HT-29 (cell line): ENCODE measurements around the gene VKORC1. TPM values are rescaled to one million over a fixed set of nuclear protein-coding genes. Genes with fewer than 3 reads are reported as not detected.
"Not testable (repeated sequence)": the region's sequence is repeated elsewhere in the genome, so short reads cannot be mapped to it uniquely, and the experiment has no call there.

ENCODE experiments used
- DNase-seq: peaks from one replicate; pipeline ENCODE4 v3.0.0-alpha.2; 2015; ENCODE audit warnings: low spot score
- total RNA-seq: library from RNA; depleted of rRNA; stranded (reverse); fragments of >200 nt; shearing (Covaris generic); gene quantifications from 2 replicates; pipeline ENCODE4 v1.2.3, GENCODE V29; 2014; rRNA removed

VKORC1 gene
- total RNA-seq: 72.3 and 74.4 TPM in 2 replicates

DNA sequence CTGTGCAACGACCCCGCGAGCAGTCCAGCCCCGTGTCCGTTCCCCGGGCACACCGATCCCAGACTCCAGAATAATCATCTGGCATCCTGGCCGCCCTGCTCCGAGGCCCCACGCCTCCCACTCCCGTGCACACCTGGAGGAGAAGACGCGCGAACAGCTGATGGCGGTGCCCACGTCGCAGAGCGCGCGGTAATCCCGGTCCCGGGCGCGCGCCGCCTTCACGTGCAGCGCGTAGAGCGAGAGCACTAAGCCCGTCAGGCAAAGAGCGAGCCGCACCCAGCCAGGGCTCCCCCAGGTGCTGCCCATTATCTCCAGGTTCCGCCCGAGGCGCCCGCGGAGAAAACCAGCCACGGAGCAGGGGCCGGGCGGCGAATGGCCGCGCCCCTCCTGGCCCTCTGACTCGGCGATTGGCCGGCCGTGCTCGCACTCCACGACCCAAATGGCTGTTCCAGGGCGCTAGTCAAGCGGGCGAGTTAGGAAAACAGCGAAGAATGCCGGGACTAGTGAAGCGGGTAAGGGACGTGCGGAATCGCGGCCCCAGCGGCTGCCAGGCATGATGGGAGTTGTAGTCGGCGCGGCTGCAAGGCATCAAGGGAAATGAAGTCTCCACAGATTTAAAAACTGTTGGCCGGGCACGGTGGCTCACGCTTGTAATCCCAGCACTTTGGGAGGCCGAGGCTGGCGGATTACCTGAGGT is at the start of gene VKORC1:
VKORC1 (minus strand) TSS at position 374 of the 697 bp plus-strand sequence; CDS start at position 306, 68 bp downstream.
- DNase-seq: peak; percentile 97

DNA sequence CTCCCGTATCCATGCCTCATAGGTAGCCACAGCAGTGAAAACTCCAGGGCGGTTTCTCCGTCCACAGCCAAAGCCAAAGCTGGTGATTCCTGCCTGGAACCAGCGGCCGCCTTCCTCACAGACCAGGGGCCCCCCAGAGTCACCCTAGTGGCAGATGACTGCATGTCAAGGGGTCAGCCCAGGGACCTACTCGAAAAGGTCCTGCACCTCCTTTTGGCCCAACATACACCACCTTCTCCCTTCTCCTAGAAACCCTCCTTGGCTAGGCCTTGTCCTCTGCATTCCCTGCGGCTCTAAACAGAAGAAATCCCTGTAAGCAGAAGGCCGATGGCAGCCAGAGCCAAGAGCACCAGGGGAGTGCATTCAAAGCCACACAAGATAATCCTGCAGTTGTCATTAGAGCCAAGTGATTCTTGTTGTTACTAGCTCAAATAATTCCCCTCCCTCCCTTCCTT is 49.1 kb upstream of the VKORC1 start:
- no peak for DNase-seq

DNA sequence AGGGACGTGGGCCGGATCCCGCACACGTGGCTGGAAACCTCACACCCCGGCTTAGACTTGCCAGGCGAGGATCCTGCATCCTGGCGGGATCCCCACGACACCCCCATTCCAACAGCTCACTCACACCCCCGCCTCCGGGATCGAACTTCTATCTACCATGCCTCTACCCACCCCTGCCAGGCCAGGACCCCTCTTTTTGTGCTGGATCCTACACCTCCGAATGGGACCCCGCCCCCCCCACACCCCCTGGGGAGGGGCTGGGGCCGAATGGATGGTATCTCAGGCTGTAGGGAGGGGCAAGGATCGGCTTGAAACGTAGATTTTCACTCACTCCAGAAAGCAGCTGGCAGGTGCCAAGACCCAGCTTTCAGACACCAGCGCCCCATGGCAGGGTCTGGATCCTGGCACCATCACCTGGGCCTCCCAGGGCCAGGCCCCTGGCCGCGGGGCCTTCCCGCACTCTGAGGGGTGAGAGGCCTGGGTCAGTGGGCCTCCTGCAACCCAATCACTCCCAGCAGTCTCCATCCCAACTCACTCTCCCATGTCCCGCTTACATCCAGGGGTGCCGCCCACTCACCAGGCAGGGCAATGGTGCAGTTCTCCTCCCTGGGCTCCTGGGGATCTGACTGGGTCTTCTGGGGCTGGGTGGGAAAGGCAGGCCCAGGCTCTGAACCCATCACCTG is 48.6 kb upstream of the VKORC1 start:
- DNase-seq: no peak

DNA sequence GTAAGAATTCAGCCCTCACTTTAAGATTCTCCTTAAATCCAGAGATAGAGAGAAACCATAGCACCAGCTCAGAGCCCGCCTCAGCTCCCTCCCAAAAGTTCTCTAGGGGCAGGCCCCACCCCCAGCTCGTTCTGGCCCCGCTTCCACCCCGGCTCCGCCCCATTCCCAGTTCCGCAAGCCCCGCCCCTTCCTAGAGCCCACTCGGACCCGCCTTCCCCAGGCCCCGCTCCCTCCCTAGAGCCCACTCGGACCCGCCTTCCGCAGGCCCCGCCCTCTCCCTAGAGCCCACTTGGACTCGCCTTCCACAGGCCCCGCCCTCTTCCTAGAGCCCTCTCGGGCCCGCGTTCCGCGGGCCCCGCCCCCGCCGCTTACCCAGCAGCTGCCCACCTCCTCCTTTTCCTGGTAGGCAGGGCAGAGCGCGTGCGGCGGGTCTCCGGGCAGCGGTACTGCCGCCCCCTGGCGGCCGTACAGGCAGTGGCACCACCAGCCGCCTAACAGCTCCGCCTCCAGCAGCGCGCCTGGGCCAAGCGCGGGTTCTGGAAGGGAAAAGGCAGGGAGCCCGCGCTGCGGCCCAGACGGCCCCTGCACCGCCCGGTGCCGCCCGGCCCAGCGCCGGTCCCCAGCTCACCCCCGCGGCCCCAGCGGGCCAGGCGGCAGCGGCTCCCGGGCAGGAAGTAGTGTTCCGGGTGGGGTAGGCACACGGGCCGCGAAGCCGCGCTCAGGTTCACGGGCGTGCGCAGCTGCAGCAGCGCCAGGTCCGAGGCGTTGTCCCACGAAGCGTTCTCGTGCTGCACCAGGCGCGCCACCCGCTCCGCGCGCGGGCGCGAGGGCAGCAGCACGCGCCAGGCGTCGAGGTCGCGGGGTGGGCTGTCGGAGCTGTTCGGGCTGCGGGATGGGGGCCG is 47.8 kb upstream of the VKORC1 start:
- DNase-seq: peak; percentile 98

DNA sequence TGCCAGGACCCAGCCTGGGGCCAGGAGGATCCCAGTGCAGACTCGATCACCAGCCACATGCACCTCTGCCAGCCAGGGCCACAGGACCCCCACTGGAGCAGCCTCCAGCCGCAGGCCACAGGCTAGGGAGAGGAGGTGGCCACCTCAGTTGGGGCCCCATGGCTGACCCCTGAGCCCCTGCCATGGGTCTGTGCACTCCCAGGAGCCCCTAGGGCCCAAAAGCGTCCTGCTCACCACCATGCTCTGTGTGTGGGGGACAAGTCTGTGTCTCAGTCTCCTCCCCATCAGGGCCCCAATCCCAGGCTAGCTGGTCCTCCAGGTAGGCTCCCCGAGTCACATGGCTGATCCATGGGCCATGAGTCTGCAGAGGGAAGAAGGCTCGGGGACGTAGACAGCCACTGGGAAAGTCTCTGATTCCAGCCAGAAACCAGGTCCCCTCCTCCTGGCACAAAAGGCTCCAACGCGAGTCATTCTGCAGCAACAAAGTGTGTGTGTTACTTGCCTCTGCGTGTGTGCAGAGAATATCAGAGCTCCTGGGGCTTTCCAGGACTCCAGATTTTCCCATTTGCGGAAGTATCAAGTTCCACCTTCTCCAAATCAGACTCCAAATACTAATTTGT is 47.0 kb upstream of the VKORC1 start:
- DNase-seq: no peak

DNA sequence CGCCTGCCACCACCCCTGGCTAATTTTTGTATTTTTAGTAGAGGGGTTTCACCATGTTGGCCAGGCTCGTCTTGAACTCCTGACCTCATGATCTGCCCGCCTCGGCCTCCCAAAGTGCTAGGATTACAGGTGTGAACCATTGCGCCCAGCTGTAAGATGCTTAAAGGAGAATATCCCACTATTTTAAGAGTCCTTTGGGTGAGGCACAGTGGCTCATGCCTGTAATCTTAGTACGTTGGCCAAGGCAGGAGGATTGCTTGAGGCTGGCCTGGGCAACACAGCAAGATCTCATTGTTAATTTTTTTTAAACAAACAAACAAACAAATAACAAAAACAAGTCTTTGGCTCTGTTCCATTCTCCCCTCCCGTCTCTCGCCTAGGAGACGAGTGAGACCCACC is 46.5 kb upstream of the VKORC1 start:
- DNase-seq: not testable (repeated sequence)

DNA sequence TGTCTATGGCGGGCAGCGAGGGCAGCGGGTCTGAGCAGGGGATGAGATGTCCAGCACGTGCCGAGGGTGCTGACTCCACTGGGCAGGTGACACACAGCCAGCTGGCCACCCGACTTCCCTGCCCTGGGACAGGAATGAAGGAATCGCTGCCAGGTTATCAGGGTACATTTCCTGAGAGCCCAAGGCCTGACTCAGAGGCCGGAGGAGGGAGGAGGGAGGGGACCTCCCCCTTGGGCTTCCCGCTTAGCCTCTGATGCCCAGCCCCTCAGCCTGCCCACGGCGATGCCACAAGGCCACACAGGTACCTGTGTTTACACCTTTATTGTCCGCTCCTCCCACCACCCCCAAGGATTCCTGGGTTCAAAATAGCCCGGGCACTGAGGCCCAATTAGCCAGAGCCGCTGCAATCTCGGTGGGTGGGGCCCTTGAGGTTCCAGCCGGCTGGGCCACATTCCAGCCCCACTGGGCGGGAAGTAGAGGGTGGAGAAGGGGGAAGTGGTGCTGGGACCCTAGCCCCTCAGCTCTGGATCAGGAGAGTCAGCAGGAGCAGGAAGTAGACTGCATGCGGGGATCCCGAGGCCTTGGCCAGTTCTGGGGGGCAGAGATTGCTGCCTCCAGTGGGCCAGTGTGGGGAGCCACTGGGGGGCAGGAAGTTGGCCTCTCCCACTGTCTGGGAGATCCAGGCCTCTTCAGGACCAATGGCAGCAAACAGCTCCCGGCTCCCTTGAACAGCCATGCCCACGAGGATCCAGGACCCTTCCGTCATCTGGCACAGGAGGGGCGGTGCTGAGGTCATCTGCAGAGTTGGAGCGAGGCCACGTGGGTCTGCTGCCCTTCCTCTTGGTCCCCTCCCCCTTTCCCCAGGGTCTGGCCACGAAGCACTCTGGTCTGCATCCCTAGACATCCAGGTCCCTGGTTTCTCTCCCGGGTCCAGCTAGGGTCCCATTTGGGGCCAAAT is 44.3 kb upstream of the VKORC1 start:
- peak; percentile 93 for DNase-seq

DNA sequence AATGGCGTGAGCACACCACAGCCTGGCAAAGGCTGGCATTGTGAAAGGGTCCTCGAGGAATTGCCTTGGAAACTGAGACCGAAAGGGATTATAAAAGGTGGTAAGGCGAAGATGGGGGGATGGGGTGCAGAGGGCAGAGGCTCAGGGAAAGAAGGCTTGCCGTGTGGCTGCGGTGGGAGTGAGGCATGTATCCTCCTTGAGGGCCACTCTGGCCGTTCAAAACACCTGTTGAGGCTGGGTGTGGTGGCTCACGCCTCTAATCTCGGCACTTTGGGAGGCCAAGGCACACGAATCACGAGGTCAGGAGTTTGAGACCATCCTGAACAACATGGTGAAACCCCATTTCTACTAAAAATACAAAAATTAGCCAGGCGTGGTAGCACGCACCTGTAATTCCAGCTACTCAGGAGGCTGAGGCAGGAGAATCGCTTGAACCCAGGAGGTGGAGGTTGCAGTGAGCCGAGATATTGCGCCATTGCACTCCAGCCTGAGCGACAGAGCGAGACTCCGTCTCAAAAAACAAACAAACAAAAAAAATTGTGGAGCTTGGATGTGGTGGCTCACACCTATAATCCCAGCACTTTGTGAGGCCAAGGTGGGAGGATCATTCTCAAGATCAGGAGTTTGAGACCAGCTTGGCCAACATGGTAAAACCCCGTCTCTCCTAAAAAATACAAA is 42.4 kb upstream of the VKORC1 start:
- DNase-seq: not testable (repeated sequence)

DNA sequence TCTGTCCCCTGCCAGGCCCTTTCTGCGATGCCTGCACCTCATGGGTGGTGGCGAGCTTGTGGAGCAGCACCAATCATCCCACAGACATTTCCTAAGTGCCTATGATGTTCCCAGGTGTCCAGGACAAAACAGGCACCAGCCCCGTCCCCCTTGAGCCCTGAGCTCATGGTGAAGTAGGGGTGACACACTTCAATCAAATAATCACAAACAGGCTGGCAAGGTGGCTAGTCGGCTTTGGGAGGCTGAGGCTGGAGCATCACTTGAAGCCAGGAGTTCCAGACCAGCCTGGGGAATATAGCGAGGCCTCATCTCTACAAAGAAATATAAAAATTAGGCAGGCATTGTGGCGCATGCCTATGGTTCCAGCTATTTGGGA is 41.7 kb upstream of the VKORC1 start:
- no peak for DNase-seq

DNA sequence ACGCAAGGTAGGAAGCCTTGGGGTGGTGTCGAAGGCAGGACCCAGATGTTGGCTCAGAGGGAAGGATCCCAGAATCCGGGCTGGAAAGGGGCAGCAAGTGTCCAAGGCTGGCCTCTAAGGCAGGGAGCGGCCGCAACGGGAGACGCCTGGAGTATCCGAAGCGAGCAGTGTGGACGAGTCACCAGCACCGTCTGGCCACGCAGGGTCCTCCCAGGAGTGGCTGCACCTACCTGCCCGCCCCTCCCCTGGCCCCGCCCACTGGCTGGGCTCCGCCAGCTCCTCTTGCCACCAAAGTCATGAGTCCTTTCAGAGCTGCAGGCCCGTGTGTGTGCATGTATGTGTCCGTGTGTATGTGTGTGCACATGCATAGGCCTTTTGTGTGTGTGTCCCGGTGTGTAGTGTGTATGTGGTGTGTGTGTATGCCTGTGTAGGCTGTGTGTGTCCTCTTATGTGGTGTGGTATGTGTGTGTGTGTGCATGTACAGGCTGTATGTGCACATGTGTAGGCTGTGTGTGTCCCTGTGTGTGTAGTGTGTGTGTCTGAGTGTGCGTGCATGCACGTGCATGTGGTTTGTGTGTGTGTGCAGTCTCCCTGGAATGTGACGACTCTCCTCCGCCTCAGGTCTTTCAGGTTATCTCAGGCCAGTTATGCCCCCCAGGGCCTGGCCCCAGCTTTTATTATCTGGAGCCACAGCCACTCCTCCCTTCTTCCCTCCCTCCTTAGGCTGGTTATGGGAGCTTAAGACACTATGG is 41.1 kb upstream of the VKORC1 start, which contains the start of gene PRSS8:
PRSS8 (minus strand) TSS at position 193 of the 752 bp plus-strand sequence. CDS start 229 bp downstream, outside the sequence.
- peak; percentile 79 for DNase-seq

DNA sequence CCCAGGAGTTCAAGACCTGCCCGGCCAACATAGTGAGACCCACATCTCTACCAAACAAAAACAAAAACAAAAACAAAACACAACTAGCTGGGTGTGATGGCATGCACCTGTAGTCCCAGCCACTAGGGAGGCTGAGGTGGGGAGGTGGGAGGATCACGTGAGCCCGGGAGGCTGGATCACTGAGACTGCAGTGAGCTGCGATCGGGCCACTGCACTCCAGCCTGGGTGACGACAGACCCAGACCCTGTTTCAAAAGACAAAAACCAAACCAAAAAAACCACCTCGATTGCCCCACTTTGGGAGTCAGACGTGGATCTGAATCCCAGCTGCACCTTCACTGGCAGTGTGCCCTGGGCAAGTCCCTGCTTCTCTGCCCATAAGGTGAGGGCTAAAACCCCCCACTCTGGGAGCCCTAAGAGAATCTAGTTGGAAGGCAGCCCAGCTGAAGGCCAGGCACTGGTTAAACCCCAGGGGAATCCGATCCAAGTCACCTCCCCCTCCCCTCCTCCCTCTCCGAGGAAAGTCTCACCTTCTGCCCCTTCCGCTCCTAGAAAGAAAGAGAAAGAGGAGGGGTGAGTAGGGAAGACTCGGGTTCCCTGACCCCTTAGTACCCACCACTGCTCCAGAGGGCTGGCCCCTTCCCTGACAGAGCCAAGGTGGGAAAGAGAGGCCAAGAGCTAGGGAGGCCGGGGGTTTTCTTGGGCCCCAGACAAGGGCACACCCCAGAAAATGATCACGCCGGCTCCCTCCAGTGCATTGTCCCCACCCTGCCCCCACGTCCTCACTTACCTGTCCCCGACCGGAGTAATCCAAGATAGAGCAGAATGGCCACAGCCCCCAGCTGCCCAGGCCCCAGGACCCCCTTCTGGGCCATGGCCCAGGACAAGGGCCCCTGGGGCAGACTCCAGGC is 40.3 kb upstream of the VKORC1 start:
- peak; percentile 60 for DNase-seq

DNA sequence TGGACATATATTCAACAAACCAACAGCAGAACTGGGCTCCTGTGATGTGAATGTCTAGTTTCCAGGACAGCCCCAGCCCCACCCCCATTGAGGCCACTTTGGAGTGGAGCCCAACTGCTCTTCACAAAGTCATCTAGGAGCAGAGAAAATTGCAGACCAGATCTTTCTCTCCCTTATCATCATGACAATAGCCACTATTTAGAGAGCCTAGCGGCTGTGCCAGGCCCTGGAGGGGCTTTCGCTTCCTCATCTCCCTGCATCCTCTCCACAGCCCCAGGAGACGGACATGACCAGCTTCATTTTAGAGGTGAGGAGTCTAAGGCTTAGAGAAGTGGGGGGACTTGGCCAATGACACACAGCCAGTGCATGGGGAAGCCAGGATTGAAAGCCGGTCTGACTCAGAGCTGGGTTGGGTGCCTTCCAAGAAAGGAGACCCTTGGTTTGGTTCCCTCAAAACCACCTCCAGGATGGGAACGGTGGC is 39.5 kb upstream of the VKORC1 start:
- peak; percentile 22 for DNase-seq

DNA sequence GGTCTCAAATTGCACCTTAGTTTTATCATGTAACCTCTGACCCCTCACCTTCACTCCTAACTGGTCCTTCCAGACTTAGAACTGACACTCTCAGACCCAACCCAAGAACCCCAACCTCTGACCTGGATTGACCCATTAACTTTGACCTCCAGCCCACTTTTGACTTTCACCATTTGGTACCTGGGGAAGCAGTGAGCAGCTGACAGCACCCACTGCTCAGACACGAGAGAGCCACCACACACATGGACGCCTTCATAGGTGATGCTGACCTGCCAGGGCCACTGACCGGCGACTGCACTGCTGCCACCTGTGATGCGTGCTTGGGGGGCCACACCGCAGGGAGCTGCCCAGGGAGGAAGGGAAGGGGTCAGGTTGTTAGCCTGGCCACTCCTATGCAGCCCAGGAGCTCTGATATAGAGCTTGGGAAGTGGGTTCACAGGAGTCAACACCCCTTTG is 38.5 kb upstream of the VKORC1 start:
- no peak for DNase-seq

DNA sequence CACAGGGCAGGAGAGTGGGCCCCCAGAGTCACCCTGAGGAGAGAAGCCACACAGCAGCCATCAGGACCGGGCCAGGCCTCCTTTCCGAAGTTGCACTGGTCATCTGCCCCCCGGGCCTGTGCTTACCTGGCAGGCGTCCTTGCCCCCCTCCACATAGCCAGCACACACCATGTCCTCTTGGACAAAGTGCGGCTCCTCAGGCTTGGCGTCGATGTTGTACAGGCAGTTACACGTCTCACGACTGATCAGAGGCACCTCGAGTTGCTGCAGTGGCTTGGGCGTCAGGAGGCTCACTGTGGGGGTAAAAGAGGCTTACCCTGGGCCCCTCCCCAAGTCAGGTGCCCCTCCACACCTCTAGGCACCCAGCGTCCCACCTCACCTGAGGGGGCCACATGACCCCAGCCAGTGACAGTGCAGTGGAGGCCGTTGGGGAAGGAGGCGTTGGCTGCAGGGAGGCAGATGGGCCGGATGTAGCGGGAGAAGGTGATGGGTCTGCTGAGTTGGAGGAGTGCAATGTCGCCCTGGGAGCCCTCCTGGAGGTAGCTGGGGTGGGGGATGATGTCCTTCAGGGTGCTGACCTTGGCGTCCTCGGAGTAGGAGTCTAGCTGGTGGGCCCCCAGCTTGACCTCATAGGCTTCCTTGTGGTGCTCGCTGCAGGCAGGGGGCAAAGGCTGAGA is 37.8 kb upstream of the VKORC1 start:
- DNase-seq: no peak

DNA sequence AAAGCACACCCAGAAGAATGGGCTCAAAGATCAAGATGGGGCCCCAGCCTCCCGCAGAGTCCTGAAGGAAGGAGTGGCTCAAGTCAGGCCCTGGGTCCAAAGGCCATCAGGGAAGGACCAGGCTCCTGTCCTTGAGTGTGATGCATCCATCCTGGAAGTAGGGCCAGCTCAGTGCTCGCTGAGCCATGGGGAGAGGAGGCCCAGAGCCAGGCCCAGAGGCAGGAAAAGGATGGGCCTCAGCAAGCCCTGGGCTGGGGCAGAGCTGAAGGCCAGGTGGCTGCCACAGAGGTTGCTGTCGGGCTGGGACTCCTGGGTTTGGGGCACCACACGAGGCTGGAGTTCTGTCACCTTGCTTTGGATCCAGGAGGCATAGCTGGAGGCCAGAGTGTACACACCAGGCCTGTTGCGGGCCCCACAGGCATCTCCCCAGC is 37.3 kb upstream of the VKORC1 start:
- no peak for DNase-seq

DNA sequence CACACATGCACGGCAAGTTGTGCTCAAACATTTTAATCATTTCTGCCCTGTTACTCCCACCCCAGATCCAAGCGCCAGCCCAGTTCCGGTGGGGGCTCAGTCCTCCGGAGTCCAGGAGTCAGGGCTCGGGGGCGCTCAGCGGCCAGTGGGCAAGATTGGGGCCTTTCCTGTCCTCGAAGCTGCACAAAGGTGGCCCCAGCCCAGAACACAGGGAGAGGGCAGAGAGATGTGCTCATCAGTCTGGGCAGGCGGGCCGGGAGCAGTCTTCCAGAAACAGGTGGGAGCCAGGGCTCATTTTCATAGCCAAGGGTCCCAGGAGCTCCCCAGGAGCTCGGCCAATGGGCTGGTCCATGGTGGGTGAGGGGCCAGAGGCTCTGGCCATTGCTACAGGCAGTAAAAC is 36.8 kb upstream of the VKORC1 start:
- DNase-seq: no peak

DNA sequence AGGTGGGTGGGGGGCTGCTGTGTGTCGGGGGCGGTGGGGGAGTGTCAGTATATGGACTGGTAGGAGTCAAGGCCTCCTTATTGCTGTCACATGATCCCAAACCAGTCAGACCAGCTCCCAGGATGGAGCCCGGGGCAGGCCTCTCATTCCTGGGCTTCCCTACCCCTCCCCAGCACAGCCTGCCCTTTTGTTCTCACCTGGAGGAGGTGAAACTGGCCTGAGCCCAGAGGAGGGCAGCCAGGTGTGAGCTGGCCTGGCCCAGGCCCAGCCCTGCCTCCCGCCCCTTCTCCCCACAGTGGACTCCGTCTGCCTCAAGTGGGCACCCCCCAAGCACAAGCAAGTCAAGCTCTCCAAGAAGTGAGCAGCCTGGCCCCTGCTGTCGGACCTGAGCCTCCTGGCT is 36.3 kb upstream of the VKORC1 start:
- peak; percentile 95 for DNase-seq
